HL-60/S4 treated with retinoic acid at 250 ng/mL for 4 days and 3 days (cell line): ENCODE data around the gene POLR3G.

Experiments used
- in situ Hi-C: fragments of 300-500 bp; cut with MboI; formaldehyde crosslinking; loops from 2 replicates; pipeline ENCODE4 v1.7.0; 2022; ENCODE audit warnings: low sequenced_read_pairs

The POLR3G gene

GRCh38 chr5:90495146-90495545 lies 20.5 kb downstream of the POLR3G start:
- in situ Hi-C loops, result no loop called here

- in situ Hi-C loops, result no loop called here
Measured at GRCh38 chr5:90503596-90503995, 28.9 kb downstream of the POLR3G start.

GRCh38 chr5:90504743-90505142 lies 30.1 kb downstream of the POLR3G start:
- in situ Hi-C loops, result no loop called here

- in situ Hi-C loops, result no loop called here
Measured at GRCh38 chr5:90506221-90506620, 31.6 kb downstream of the POLR3G start.

- in situ Hi-C loops, result no loop called here
Measured at GRCh38 chr5:90510438-90510837, 35.8 kb downstream of the POLR3G start.

- in situ Hi-C loops, result no loop called here
Measured at GRCh38 chr5:90514520-90514919, 39.9 kb downstream of the POLR3G start.

GRCh38 chr5:90518661-90519060 lies 44.0 kb downstream of the POLR3G start:
- in situ Hi-C loops, result no loop called here

GRCh38 chr5:90519081-90519480 lies 44.4 kb downstream of the POLR3G start:
- in situ Hi-C loops, result no loop called here

GRCh38 chr5:90528601-90529193 lies 54.0 kb downstream of the POLR3G start:
- in situ Hi-C loops, result no loop called here

- in situ Hi-C loops, result no loop called here
Measured at GRCh38 chr5:90529194-90529938, 54.7 kb downstream of the POLR3G start, which contains the start of gene LYSMD3. Gene LYSMD3 (minus strand): TSS chr5:90529584. CDS start chr5:90525289, 4,295 bp downstream.

GRCh38 chr5:90529939-90530677 lies 55.4 kb downstream of the POLR3G start:
- in situ Hi-C loops, result no loop called here

GRCh38 chr5:90530736-90531487 lies 56.2 kb downstream of the POLR3G start:
- in situ Hi-C loops, result no loop called here

GRCh38 chr5:90533794-90534193 lies 59.1 kb downstream of the POLR3G start:
- in situ Hi-C loops, result no loop called here

GRCh38 chr5:90534922-90535321 lies 60.3 kb downstream of the POLR3G start:
- in situ Hi-C loops, result no loop called here

- in situ Hi-C loops, result no loop called here
Measured at GRCh38 chr5:90542827-90543519, 68.3 kb downstream of the POLR3G start.

- in situ Hi-C loops, result no loop called here
Measured at GRCh38 chr5:90545511-90545910, 70.8 kb downstream of the POLR3G start.

- in situ Hi-C loops, result no loop called here
Measured at GRCh38 chr5:90546216-90546837, 71.7 kb downstream of the POLR3G start.

GRCh38 chr5:90547072-90547536 lies 72.4 kb downstream of the POLR3G start:
- in situ Hi-C loops, result no loop called here

- in situ Hi-C loops, result no loop called here
Measured at GRCh38 chr5:90548069-90548593, 73.5 kb downstream of the POLR3G start.

GRCh38 chr5:90549223-90549622 lies 74.6 kb downstream of the POLR3G start:
- in situ Hi-C loops, result no loop called here
